HEK293 (cell line): ENCODE results near the gene TUBGCP3.
A peak's percentile ranks its signal among the peaks of the same experiment; 100 is the strongest.

Source experiments
- CTCF ChIA-PET: fragments of 350-600 bp; formaldehyde crosslinking; extraction: SDS; loops from one replicate; lab custom pipeline; 2021; ENCODE audit warnings: antibody characterized with exemption; lab: Yijun Ruan, JAX
- POLR2A ChIA-PET: fragments of 300-600 bp; formaldehyde crosslinking; extraction: SDS; loops from one replicate; lab custom pipeline; 2020; ENCODE audit warnings: antibody characterized with exemption, inconsistent platforms; lab: Yijun Ruan, JAX
- H3K27ac ChIP-seq: fragments of 200-500 bp; sonication (Bioruptor generic); 2 replicates; pipeline ENCODE4 v1.5.1; 2014; ENCODE audit warnings: low read depth, low read length, control low read depth, inconsistent platforms; ENCODE audit errors: extremely low read depth
- H3K36me3 ChIP-seq, 2 experiments: fragments of 200-500 bp in 1 of 2; sonication (Bioruptor generic) in 1 of 2; 1 replicate in 1 of 2; 2 replicates in 1 of 2; pipeline ENCODE4 v1.5.1; 2014 to 2017; ENCODE audit warnings: inconsistent platforms in 2 of 2, low read length in 2 of 2; ENCODE audit not compliant: control insufficient read depth in 2 of 2, insufficient read depth in 1 of 2
- H3K4me1 ChIP-seq: fragments of 200-500 bp; sonication (Bioruptor generic); 2 replicates; pipeline ENCODE4 v1.5.1; 2014; ENCODE audit warnings: mild to moderate bottlenecking, low read length, inconsistent platforms; ENCODE audit not compliant: control insufficient read depth, insufficient read depth
- H3K4me3 ChIP-seq: 2 replicates; pipeline ENCODE4 v1.5.1; 2011; ENCODE audit warnings: low read depth, mild to moderate bottlenecking, control low read depth, low read length, moderate library complexity
- H3K9me3 ChIP-seq: fragments of 200-500 bp; sonication (Bioruptor generic); 2 replicates; pipeline ENCODE4 v1.5.1; 2014; ENCODE audit warnings: low read depth, low read length, inconsistent platforms; ENCODE audit not compliant: control insufficient read depth, insufficient read depth
- HOXC10 ChIP-seq: sonication (generic); formaldehyde crosslinking; IDR thresholded peaks from 2 replicates; pipeline ENCODE4 v1.8.1; 2023; ENCODE audit warnings: mild to moderate bottlenecking, missing genetic modification reagents
- KLF17 ChIP-seq: fragments of 450-650 bp; formaldehyde crosslinking; IDR thresholded peaks from 2 replicates; pipeline ENCODE4 v1.5.1; 2016; ENCODE audit warnings: missing biosample characterization, missing genetic modification characterization
- KLF9 ChIP-seq: fragments of 450-650 bp; formaldehyde crosslinking; IDR thresholded peaks from 2 replicates; pipeline ENCODE4 v1.5.1; 2016; ENCODE audit warnings: missing biosample characterization, missing genetic modification characterization, low read depth
- PRDM1 ChIP-seq: fragments of 450-650 bp; formaldehyde crosslinking; IDR thresholded peaks from 2 replicates; pipeline ENCODE4; 2016; ENCODE audit warnings: missing biosample characterization, missing genetic modification characterization
- REST ChIP-seq: fragments of 450-650 bp; formaldehyde crosslinking; IDR thresholded peaks from 2 replicates; pipeline ENCODE4 v1.5.1; 2016; ENCODE audit warnings: missing biosample characterization, missing genetic modification characterization
- SP7 ChIP-seq: fragments of 450-650 bp; formaldehyde crosslinking; IDR thresholded peaks from 2 replicates; pipeline ENCODE4 v1.5.1; 2016; ENCODE audit warnings: missing biosample characterization, missing genetic modification characterization
- ZIC2 ChIP-seq: fragments of 450-650 bp; formaldehyde crosslinking; IDR thresholded peaks from 2 replicates; pipeline ENCODE4 v1.5.1; 2016; ENCODE audit warnings: missing biosample characterization, missing genetic modification characterization
- ZNF239 ChIP-seq: fragments of 450-650 bp; formaldehyde crosslinking; IDR thresholded peaks from 2 replicates; pipeline ENCODE4 v1.5.1; 2016; ENCODE audit warnings: missing biosample characterization, missing genetic modification characterization
- ZNF266 ChIP-seq: fragments of 450-650 bp; formaldehyde crosslinking; IDR thresholded peaks from 2 replicates; pipeline ENCODE4 v1.5.1; 2016; ENCODE audit warnings: missing biosample characterization, missing genetic modification characterization, low read depth
- ZNF341 ChIP-seq: fragments of 450-650 bp; formaldehyde crosslinking; IDR thresholded peaks from 2 replicates; pipeline ENCODE4; 2016; ENCODE audit warnings: low read depth, missing biosample characterization, missing genetic modification characterization
- ZNF449 ChIP-seq: fragments of 450-650 bp; formaldehyde crosslinking; IDR thresholded peaks from 2 replicates; pipeline ENCODE4 v1.5.1; 2017; ENCODE audit warnings: missing biosample characterization, mild to moderate bottlenecking, missing genetic modification characterization, moderate library complexity
- ZNF558 ChIP-seq: fragments of 450-650 bp; formaldehyde crosslinking; IDR thresholded peaks from 2 replicates; pipeline ENCODE4 v1.5.1; 2016; ENCODE audit warnings: missing biosample characterization, missing genetic modification characterization
- ZNF610 ChIP-seq: fragments of 450-650 bp; formaldehyde crosslinking; IDR thresholded peaks from 2 replicates; pipeline ENCODE4 v1.5.1; 2016; ENCODE audit warnings: missing biosample characterization, missing genetic modification characterization, borderline replicate concordance
- ZNF626 ChIP-seq: fragments of 450-650 bp; sonication (Bioruptor Pico); formaldehyde crosslinking; IDR thresholded peaks from 2 replicates; pipeline ENCODE4 v1.5.1; 2018; ENCODE audit warnings: missing biosample characterization, missing genetic modification characterization, inconsistent platforms
- ZNF660 ChIP-seq: fragments of 450-650 bp; IDR thresholded peaks from 2 replicates; pipeline ENCODE4 v1.5.1; 2018; ENCODE audit warnings: missing biosample characterization, mild to moderate bottlenecking, missing genetic modification characterization

Gene TUBGCP3

GRCh38 chr13:112562786-112563383 lies 25.1 kb downstream of the TUBGCP3 start (continued):
- TF ChIP-seq REST: no peak
- no peak for TF ChIP-seq PRDM1
- no peak for TF ChIP-seq ZNF449
- TF ChIP-seq SP7 (tag by site-specific recombination): no peak

GRCh38 chr13:112562254-112562653 lies 25.7 kb downstream of the TUBGCP3 start:
- CTCF ChIA-PET: no interaction called here
- Histone ChIP-seq H3K4me1 (no peaks in the 10 kb centered on the region), H3K9me3 (no peaks in the 10 kb centered on the region), H3K4me3 (no peak overlapping the region), H3K27ac (no peak overlapping the region), H3K36me3 (peaks cover 4 to 53% of the 10 kb centered on the region in 2 experiments)
- POLR2A ChIA-PET: no interaction called here
- no peak for TF ChIP-seq ZNF266 (tag by site-specific recombination)
- no peak for TF ChIP-seq ZNF449
- peak; percentile 54 for TF ChIP-seq ZIC2 (tag by site-specific recombination)
- TF ChIP-seq KLF17 (tag by site-specific recombination): no peak

GRCh38 chr13:112561478-112561877 lies 26.5 kb downstream of the TUBGCP3 start:
- TF ChIP-seq ZNF660 (tag by site-specific recombination): no peak
- no peak for TF ChIP-seq ZNF341 (tag by site-specific recombination)
- no peak for TF ChIP-seq KLF9 (tag by site-specific recombination)
- TF ChIP-seq ZNF558: no peak
- TF ChIP-seq HOXC10 (CRISPR knock-in tag): no peak
- no peak for TF ChIP-seq ZNF610 (tag by site-specific recombination)
- no peak for TF ChIP-seq ZNF626
- TF ChIP-seq ZNF239 (tag by site-specific recombination): no peak
- Histone ChIP-seq H3K4me3 (no peak overlapping the region), H3K27ac (no peak overlapping the region), H3K36me3 (peaks cover 4 to 54% of the 10 kb centered on the region in 2 experiments), H3K4me1 (no peaks in the 10 kb centered on the region), H3K9me3 (no peaks in the 10 kb centered on the region)
- ChIA-PET POLR2A (no interaction called here), CTCF (interaction anchor here (1.4 kb wide), 1 partner anchor 44 kb away, joined by 5 read pairs; no protein-coding TSS in a partner anchor)
